Mucosa of rectum (tissue), 2 donors: ENCODE results near the gene GRIA2.
"Not testable (repeated sequence)": the region's sequence is repeated elsewhere in the genome, so short reads cannot be mapped to it uniquely, and the experiment has no call there.

Experiments used
- H3K27ac ChIP-seq, 2 donors: one replicate each; pipeline ENCODE4 v1.7.0; 2013; ENCODE audit warnings: inconsistent platforms in 2 of 2, low read depth in 2 of 2, low read length in 2 of 2
- H3K27me3 ChIP-seq, 2 donors: one replicate each; pipeline ENCODE4 v1.7.0; 2013; ENCODE audit warnings: low read length in 2 of 2; ENCODE audit not compliant: control insufficient read depth in 2 of 2, insufficient read depth in 2 of 2
- H3K36me3 ChIP-seq, 2 donors: one replicate each; pipeline ENCODE4 v1.7.0; 2013; ENCODE audit warnings: low read length in 2 of 2; ENCODE audit not compliant: control insufficient read depth in 2 of 2, insufficient read depth in 2 of 2
- H3K4me1 ChIP-seq, 2 donors: one replicate each; pipeline ENCODE4 v1.7.0; 2013; ENCODE audit warnings: low read length in 2 of 2, mild to moderate bottlenecking in 1 of 2; ENCODE audit not compliant: control insufficient read depth in 2 of 2, insufficient read depth in 2 of 2
- H3K4me3 ChIP-seq, 2 donors: one replicate each; pipeline ENCODE4 v1.7.0; 2013; ENCODE audit warnings: low read length in 2 of 2
- H3K9ac ChIP-seq, 2 donors: one replicate each; pipeline ENCODE4 v1.7.0; 2013; ENCODE audit warnings: low read length in 2 of 2, low read depth in 1 of 2, mild to moderate bottlenecking in 1 of 2
- H3K9me3 ChIP-seq, 2 donors: one replicate each; pipeline ENCODE4 v1.7.0; 2013; ENCODE audit warnings: low read length in 2 of 2; ENCODE audit not compliant: control insufficient read depth in 2 of 2
- donor health status: healthy.
- donor health status: Normal muscosa, but diverticular disease.

The GRIA2 gene

DNA sequence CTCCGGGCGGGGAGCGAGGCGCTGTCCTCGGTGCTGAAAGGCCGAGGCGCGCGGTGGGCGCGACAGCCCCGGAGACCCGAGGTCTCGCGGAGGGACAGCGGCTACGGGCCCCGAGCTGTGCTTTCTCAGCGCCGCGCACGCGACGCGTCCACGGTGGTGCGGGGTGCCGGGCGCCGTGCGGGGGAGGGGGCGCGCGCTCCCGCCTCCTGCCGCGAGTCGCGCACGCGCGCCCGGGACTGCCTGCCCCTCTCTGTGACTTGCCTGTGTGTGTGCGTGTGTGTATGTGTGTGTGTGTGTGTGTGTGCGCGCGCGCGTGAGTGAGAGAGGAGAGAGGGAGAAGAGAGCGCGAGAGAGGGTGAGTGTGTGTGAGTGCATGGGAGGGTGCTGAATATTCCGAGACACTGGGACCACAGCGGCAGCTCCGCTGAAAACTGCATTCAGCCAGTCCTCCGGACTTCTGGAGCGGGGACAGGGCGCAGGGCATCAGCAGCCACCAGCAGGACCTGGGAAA is at the start of gene GRIA2:
GRIA2 (plus strand) TSS at position 358 of the 511 bp plus-strand sequence. CDS start 315 bp downstream, outside the sequence.
- H3K9ac ChIP-seq, result no peak within 1 kb of the TSS

GRCh38 chr4:157172011-157172410 is 48.5 kb upstream of the GRIA2 start:
- Histone ChIP-seq H3K9ac (no peak overlapping the region), H3K4me3 (no peak overlapping the region), H3K27ac (no peak overlapping the region), H3K9me3 (no peaks in the 10 kb centered on the region), H3K4me1 (no peaks in the 10 kb centered on the region), H3K27me3 (no peaks in the 10 kb centered on the region), H3K36me3 (no peaks in the 10 kb centered on the region)

More for the DNA sequence above, at the start of gene GRIA2:
- Histone ChIP-seq H3K27me3 (peaks cover 11 to 20% of the 10 kb centered on the region in 2 donors), H3K36me3 (no peaks in the 10 kb centered on the region), H3K27ac (no peak within 1 kb of the TSS), H3K4me1 (no peaks in the 10 kb centered on the region), H3K4me3 (no peak within 1 kb of the TSS), H3K9me3 (no peaks in the 10 kb centered on the region)

DNA sequence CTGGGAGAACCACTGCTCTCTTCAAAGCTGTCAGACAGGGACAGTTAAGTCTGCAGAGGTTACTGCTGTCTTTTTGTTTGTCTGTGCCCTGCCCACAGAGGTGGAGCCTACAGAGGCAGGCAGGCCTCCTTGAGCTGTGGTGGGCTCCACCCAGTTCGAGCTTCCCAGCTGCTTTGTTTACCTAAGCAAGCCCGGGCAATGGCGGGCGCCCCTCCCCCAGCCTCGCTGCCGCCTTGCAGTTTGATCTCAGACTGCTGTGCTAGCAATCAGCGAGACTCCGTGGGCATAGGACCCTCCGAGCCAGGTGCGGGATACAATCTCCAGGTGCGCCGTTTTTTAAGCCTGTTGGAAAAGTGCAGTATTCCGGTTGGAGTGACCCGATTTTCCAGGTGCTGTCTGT is 40.3 kb upstream of the GRIA2 start:
- H3K27ac ChIP-seq, H3K9me3 ChIP-seq, H3K4me1 ChIP-seq, H3K36me3 ChIP-seq, H3K4me3 ChIP-seq, H3K27me3 ChIP-seq, H3K9ac ChIP-seq: not testable (repeated sequence)

- Histone ChIP-seq H3K9me3 (no peaks in the 10 kb centered on the region), H3K36me3 (no peaks in the 10 kb centered on the region), H3K27ac (no peak overlapping the region), H3K4me1 (no peaks in the 10 kb centered on the region), H3K4me3 (no peak overlapping the region), H3K9ac (no peak overlapping the region), H3K27me3 (no peaks in the 10 kb centered on the region)
Observed at GRCh38 chr4:157184300-157184699, 36.2 kb upstream of the GRIA2 start.

GRCh38 chr4:157185363-157185762 is 35.2 kb upstream of the GRIA2 start:
- no peaks in the 10 kb centered on the region for H3K4me1 ChIP-seq
- H3K36me3 ChIP-seq, result no peaks in the 10 kb centered on the region
- no peak overlapping the region for H3K27ac ChIP-seq
- H3K4me3 ChIP-seq, result no peak overlapping the region
- H3K9ac ChIP-seq, result no peak overlapping the region
- no peaks in the 10 kb centered on the region for H3K27me3 ChIP-seq
- H3K9me3 ChIP-seq, result no peaks in the 10 kb centered on the region

DNA sequence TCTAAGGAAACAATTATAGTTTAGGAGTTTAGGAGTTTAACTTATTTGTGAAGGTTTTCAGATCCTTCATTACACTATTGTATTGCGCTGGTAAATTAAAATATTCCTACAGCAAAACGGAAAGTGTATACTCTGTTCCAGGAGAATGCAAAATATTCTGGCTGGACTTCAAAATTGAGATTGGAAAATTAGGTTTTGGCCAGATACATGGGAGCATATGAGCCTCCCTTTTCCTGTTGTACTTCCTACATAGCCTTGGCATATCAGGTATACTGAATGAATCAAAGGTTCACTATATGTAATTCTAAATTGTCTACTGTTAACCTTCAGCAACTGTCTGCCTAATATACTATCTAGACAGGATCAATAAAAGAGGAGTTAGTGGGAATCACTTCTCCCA is 25.2 kb upstream of the GRIA2 start:
- Histone ChIP-seq H3K27me3 (no peaks in the 10 kb centered on the region), H3K27ac (no peak overlapping the region), H3K9ac (no peak overlapping the region), H3K36me3 (no peaks in the 10 kb centered on the region), H3K9me3 (no peaks in the 10 kb centered on the region), H3K4me3 (no peak overlapping the region), H3K4me1 (no peaks in the 10 kb centered on the region)

- H3K27me3 ChIP-seq, result no peaks in the 10 kb centered on the region
- no peaks in the 10 kb centered on the region for H3K4me1 ChIP-seq
- no peak overlapping the region for H3K27ac ChIP-seq
- no peaks in the 10 kb centered on the region for H3K36me3 ChIP-seq
- no peaks in the 10 kb centered on the region for H3K9me3 ChIP-seq
- H3K9ac ChIP-seq, result no peak overlapping the region
- no peak overlapping the region for H3K4me3 ChIP-seq
Observed at GRCh38 chr4:157196046-157196445, 24.5 kb upstream of the GRIA2 start.

DNA sequence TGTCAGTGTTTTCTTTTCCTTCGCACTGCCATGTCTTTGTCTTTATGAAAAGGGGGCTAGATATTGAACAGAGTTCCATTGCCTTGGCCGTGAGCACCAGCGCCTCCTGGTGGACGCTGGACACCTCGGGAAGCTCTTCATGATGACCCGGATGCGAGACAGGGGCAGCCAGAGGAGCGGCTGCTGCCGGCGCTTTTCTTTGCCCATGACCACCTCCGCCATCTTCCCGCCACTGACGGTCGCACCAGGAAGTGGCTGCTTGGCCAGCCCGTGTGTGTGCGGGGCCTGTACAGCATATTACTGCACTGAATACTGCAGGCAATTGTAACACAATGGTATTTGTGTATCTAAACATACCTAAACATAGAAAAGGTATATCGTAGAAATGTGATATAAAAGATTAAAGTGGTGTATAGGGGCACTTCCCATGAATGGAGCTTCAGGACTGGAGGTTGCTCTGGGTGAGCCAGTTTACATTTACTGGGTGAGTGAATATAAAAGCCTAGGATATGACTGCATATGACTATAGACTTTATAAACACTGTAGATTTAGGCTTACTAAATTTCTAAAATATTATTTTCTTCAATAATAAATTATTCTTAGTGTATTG is 15.8 kb upstream of the GRIA2 start:
- Histone ChIP-seq H3K27ac (no peak overlapping the region), H3K4me3 (no peak overlapping the region), H3K9me3 (no peaks in the 10 kb centered on the region), H3K9ac (no peak overlapping the region), H3K27me3 (no peaks in the 10 kb centered on the region), H3K4me1 (no peaks in the 10 kb centered on the region), H3K36me3 (no peaks in the 10 kb centered on the region)

DNA sequence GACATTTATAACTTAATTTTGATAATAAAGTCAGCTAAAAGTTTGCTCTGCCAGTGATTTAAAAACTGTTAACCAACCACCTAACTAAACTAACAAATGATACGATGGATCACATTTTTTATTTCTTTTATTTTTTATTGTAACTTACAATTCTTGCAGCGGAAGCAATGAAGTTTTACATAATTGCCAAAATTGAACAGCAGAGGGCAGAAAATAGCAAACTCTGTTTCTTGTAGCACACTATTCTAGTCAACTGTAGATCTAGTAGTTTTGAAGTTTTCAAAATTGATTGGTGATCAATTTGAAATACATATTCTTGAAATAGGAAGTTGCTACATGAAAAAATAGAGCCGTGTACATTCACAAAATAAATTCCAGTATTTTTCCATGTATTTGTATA is 2.8 kb upstream of the GRIA2 start:
- no peak overlapping the region for H3K27ac ChIP-seq
- no peaks in the 10 kb centered on the region for H3K4me1 ChIP-seq
- no peaks in the 10 kb centered on the region for H3K36me3 ChIP-seq
- no peak overlapping the region for H3K9ac ChIP-seq
- H3K27me3 ChIP-seq, result peaks cover 11 to 18% of the 10 kb centered on the region in 2 donors
- no peaks in the 10 kb centered on the region for H3K9me3 ChIP-seq
- H3K4me3 ChIP-seq, result no peak overlapping the region

GRCh38 chr4:157219711-157220370 is 687 bp upstream of the GRIA2 start:
- peaks cover 11 to 20% of the 10 kb centered on the region in 2 donors for H3K27me3 ChIP-seq
- no peak overlapping the region for H3K9ac ChIP-seq
- H3K4me1 ChIP-seq, result no peaks in the 10 kb centered on the region
- no peaks in the 10 kb centered on the region for H3K36me3 ChIP-seq
- no peaks in the 10 kb centered on the region for H3K9me3 ChIP-seq
- no peak overlapping the region for H3K27ac ChIP-seq
- H3K4me3 ChIP-seq, result no peak overlapping the region
